Ectodermal cell (in vitro differentiated cells): ENCODE measurements around the gene EDAR.

Experiments used
- H3K27ac ChIP-seq: 2 replicates; pipeline ENCODE4 v1.7.0; 2013; ENCODE audit warnings: mild to moderate bottlenecking, low read depth, low read length; ENCODE audit not compliant: insufficient read depth, poor library complexity, severe bottlenecking
- H3K27me3 ChIP-seq: 2 replicates; pipeline ENCODE4 v1.7.0; 2013; ENCODE audit warnings: mild to moderate bottlenecking, low read length; ENCODE audit not compliant: insufficient read depth, control insufficient read depth, poor library complexity, severe bottlenecking
- H3K36me3 ChIP-seq: one replicate; pipeline ENCODE4 v1.7.0; 2013; ENCODE audit warnings: low read length; ENCODE audit not compliant: control insufficient read depth, insufficient read depth
- H3K4me1 ChIP-seq: one replicate; pipeline ENCODE4 v1.7.0; 2013; ENCODE audit warnings: low read length; ENCODE audit not compliant: control insufficient read depth, insufficient read depth
- H3K4me3 ChIP-seq: 2 replicates; pipeline ENCODE4 v1.7.0; 2013; ENCODE audit warnings: low read depth, low read length, control low read depth; ENCODE audit not compliant: insufficient read depth
- H3K9me3 ChIP-seq: 2 replicates; pipeline ENCODE4 v1.7.0; 2013; ENCODE audit warnings: mild to moderate bottlenecking, low read length, moderate library complexity; ENCODE audit not compliant: control insufficient read depth
- WGBS, 2 experiments: methylation state at CpG; one replicate each; pipeline ENCODE4 v1.1.7; 2013; ENCODE audit warnings: missing lambda C conversion rate in 2 of 2; 5-methylcytosine and 5-hydroxymethylcytosine counted together

Gene EDAR

DNA sequence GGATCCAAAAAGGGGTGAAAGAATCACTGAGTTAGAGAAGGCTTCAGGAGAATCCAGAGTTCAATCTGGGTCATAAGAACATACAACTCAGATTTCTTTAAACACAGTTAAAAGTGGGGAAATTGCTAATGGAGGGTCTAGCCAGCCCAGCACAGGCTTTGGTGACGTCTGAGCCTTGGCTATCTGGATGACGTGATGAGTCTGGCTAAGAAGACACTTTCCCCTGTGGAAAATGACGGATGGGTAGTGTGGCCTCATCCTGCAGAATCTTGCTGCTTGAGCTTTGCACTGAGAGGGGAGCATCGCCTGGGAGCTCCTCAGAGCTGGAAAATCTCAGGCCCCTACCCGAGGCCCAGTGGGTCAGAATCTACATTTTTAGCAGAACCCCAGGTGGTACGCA is 19.2 kb downstream of the EDAR start:
- H3K4me3 ChIP-seq: no peak overlapping the region
- 85 to 86% methylated on average over 6 of the region's 6 CpGs for WGBS, 2 experiments
- no peaks in the 10 kb centered on the region for H3K36me3 ChIP-seq
- no peaks in the 10 kb centered on the region for H3K27me3 ChIP-seq
- no peak overlapping the region for H3K27ac ChIP-seq
- no peaks in the 10 kb centered on the region for H3K4me1 ChIP-seq
- no peaks in the 10 kb centered on the region for H3K9me3 ChIP-seq

- Histone ChIP-seq H3K36me3 (no peaks in the 10 kb centered on the region), H3K9me3 (no peaks in the 10 kb centered on the region), H3K27me3 (no peaks in the 10 kb centered on the region), H3K4me3 (no peak overlapping the region), H3K27ac (no peak overlapping the region), H3K4me1 (peaks cover 4% of the 10 kb centered on the region)
- 88 to 89% methylated on average over 4 of the region's 4 CpGs for WGBS, 2 experiments
Observed at GRCh38 chr2:108968619-108969018, 20.4 kb downstream of the EDAR start.

GRCh38 chr2:108967757-108968156 is 21.3 kb downstream of the EDAR start:
- Histone ChIP-seq H3K27ac (no peak overlapping the region), H3K4me1 (peaks cover 4% of the 10 kb centered on the region), H3K4me3 (no peak overlapping the region), H3K9me3 (no peaks in the 10 kb centered on the region), H3K36me3 (no peaks in the 10 kb centered on the region), H3K27me3 (no peaks in the 10 kb centered on the region)
- 84 to 91% methylated on average over 7 of the region's 7 CpGs for WGBS, 2 experiments

DNA sequence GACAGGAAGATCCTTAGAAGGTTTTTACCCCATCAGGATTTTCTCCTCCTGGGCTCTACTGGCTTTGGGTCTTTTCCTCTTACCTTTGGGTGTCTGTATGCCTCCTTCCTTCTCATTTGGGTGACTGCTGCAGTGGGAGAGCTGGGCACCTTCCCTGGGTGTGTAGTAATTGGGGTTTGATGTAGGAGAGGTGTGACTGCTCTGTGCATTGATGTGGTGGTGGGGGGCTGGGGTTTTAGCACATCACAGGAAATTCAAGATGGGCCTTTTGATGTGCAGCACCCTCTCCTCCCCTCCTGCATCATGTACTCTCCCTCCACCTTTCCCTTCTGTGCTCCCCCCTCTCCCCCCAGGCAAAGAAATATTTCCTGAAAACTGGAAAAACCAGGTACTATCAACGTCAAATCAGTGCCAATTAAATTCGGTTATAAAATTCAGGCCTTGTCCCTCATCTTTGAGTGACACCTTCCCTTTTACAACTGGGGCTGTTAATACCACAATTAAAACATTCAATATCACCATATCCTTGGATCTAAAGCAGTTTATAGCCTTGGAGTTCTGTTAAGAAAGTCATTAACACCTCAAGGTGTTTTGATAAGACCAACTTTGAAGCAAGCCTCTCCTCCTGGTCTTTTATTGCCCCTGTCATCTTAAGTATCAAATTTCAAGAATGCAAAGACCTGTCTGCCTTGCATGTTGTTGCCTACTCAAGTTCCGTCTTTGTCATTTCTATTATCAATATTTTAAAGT is 23.3 kb downstream of the EDAR start:
- H3K4me3 ChIP-seq: no peak overlapping the region
- peaks cover 4% of the 10 kb centered on the region for H3K4me1 ChIP-seq
- no peak overlapping the region for H3K27ac ChIP-seq
- H3K27me3 ChIP-seq: no peaks in the 10 kb centered on the region
- H3K9me3 ChIP-seq: no peaks in the 10 kb centered on the region
- H3K36me3 ChIP-seq: no peaks in the 10 kb centered on the region
- 76 to 79% methylated on average over 3 of the region's 3 CpGs for WGBS, 2 experiments

DNA sequence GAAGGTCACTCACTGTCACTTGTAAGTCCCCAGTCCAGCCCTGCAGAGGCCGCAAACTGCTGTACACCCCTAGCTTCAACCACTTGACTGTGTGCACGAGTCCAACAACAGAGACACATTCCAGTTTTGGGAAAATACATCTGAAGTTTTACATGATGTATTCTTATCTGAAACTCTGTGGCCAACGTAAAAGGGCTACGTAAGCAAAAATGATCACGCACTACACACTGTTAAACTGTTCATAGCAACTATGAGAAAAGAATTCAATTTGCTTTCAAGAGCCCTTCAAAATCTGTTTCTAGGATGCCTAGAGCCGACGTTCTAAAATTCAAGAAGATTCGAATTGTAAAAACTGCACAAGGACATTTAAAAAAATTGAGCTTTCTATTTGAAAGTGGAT is 26.0 kb downstream of the EDAR start:
- Histone ChIP-seq H3K36me3 (no peaks in the 10 kb centered on the region), H3K4me1 (peaks cover 4% of the 10 kb centered on the region), H3K9me3 (no peaks in the 10 kb centered on the region), H3K27me3 (no peaks in the 10 kb centered on the region), H3K27ac (no peak overlapping the region), H3K4me3 (no peak overlapping the region)
- 96% methylated on average over 8 of the region's 8 CpGs for WGBS, 2 experiments

GRCh38 chr2:108961796-108962195 is 27.2 kb downstream of the EDAR start:
- Histone ChIP-seq H3K27ac (no peak overlapping the region), H3K4me3 (no peak overlapping the region), H3K36me3 (no peaks in the 10 kb centered on the region), H3K4me1 (peaks cover 8% of the 10 kb centered on the region), H3K9me3 (no peaks in the 10 kb centered on the region), H3K27me3 (no peaks in the 10 kb centered on the region)
- WGBS, 2 experiments: 95 to 97% methylated on average over 4 of the region's 4 CpGs

- H3K9me3 ChIP-seq: no peaks in the 10 kb centered on the region
- no peaks in the 10 kb centered on the region for H3K36me3 ChIP-seq
- no peak overlapping the region for H3K27ac ChIP-seq
- H3K4me1 ChIP-seq: peaks cover 8% of the 10 kb centered on the region
- no peaks in the 10 kb centered on the region for H3K27me3 ChIP-seq
- H3K4me3 ChIP-seq: no peak overlapping the region
- 87% methylated on average over 5 of the region's 5 CpGs for WGBS, 2 experiments
Observed at GRCh38 chr2:108960006-108960405, 29.0 kb downstream of the EDAR start.

- H3K4me1 ChIP-seq: peaks cover 6% of the 10 kb centered on the region
- H3K36me3 ChIP-seq: no peaks in the 10 kb centered on the region
- no peaks in the 10 kb centered on the region for H3K9me3 ChIP-seq
- WGBS, 2 experiments: 95 to 96% methylated on average over 7 of the region's 7 CpGs
- H3K4me3 ChIP-seq: no peak overlapping the region
- H3K27ac ChIP-seq: no peak overlapping the region
- no peaks in the 10 kb centered on the region for H3K27me3 ChIP-seq
Observed at GRCh38 chr2:108959401-108959800, 29.6 kb downstream of the EDAR start.

GRCh38 chr2:108958632-108959341 is 30.2 kb downstream of the EDAR start:
- Histone ChIP-seq H3K4me1 (peaks cover 4% of the 10 kb centered on the region), H3K4me3 (no peak overlapping the region), H3K27ac (no peak overlapping the region), H3K36me3 (no peaks in the 10 kb centered on the region), H3K27me3 (no peaks in the 10 kb centered on the region), H3K9me3 (no peaks in the 10 kb centered on the region)
- 93 to 95% methylated on average over 7 of the region's 7 CpGs for WGBS, 2 experiments

- Histone ChIP-seq H3K4me1 (peaks cover 4% of the 10 kb centered on the region), H3K27ac (no peak overlapping the region), H3K36me3 (no peaks in the 10 kb centered on the region), H3K9me3 (no peaks in the 10 kb centered on the region), H3K27me3 (no peaks in the 10 kb centered on the region), H3K4me3 (no peak overlapping the region)
- 80 to 89% methylated on average over 8 of the region's 8 CpGs for WGBS, 2 experiments
Observed at GRCh38 chr2:108958002-108958401, 31.0 kb downstream of the EDAR start.
